Spinal cord (tissue), 10 donors: Measurements from ENCODE around the gene PCDHA6. TPM values are rescaled to one million over a fixed set of nuclear protein-coding genes. Genes with fewer than 3 reads are reported as not detected.
A peak's percentile ranks its signal among the peaks of the same experiment; 100 is the strongest.
"Not testable (repeated sequence)": the region's sequence is repeated elsewhere in the genome, so short reads cannot be mapped to it uniquely, and the experiment has no call there.

ENCODE experiments used
- DNase-seq, 6 donors: peaks; one replicate each; pipeline versions ENCODE4 v3.0.0 to v3.0.0-alpha.2; 2013 to 2015; ENCODE audit warnings: low spot score in 6 of 6, low read depth in 4 of 6
- H3K27ac ChIP-seq: one replicate; pipeline ENCODE4 v1.5.1; 2013; ENCODE audit warnings: low read depth, low read length, control low read depth
- H3K27me3 ChIP-seq: one replicate; pipeline ENCODE4 v1.6.1; 2013; ENCODE audit warnings: low read length; ENCODE audit not compliant: control insufficient read depth, insufficient read depth
- H3K36me3 ChIP-seq: one replicate; pipeline ENCODE4 v1.6.1; 2013; ENCODE audit warnings: low read length; ENCODE audit not compliant: control insufficient read depth, insufficient read depth
- H3K4me1 ChIP-seq: one replicate; pipeline ENCODE4 v1.6.1; 2013; ENCODE audit warnings: low read length; ENCODE audit not compliant: control insufficient read depth, insufficient read depth
- H3K4me3 ChIP-seq: one replicate; pipeline ENCODE4 v1.5.1; 2013; ENCODE audit warnings: low read depth, low read length, control low read depth
- H3K9me3 ChIP-seq: one replicate; pipeline ENCODE4 v1.6.1; 2013; ENCODE audit warnings: low read length; ENCODE audit not compliant: control insufficient read depth, insufficient read depth
- WGBS: methylation state at CpG from one replicate; pipeline ENCODE4 v1.1.5; 2013; ENCODE audit warnings: missing lambda C conversion rate; ENCODE audit not compliant: insufficient coverage; 5-methylcytosine and 5-hydroxymethylcytosine counted together
- long read RNA-seq, 4 donors: transcript quantifications; one replicate each; lab custom pipeline, GENCODE V29; 2026
- polyA plus RNA-seq, 2 donors: library from polyadenylated mRNA; unstranded; fragments of 120-200 nt; gene quantifications; one replicate each; pipeline ENCODE4 v1.2.1, GENCODE V29; 2013; ENCODE audit not compliant: insufficient read length in 2 of 2
- total RNA-seq, 2 donors: library from RNA; depleted of rRNA in 1 of 2; stranded (reverse); fragments of 120-200 nt in 1 of 2; fragments of >200 nt in 1 of 2; gene quantifications; one replicate each; pipeline versions ENCODE4 v1.2.3 to v1.2.4, GENCODE V29; 2013 to 2014
- donor health status: healthy.

PCDHA6 gene
- 1 to 10 TPM; 3.0 to 6.9 TPM for total RNA-seq
- polyA plus RNA-seq, result 10 to 100 TPM; 12.8 to 12.9 TPM
- long read RNA-seq, donor 1, full-length matches to known transcripts, result 5 of 5 reads
- long read RNA-seq, donor 1, partial matches to known transcripts, result 0 of 5 reads
- long read RNA-seq, donor 1, other reads (novel, unspliced or antisense), result 0 of 5 reads
- long read RNA-seq, donor 2, full-length matches to known transcripts, result 3 of 3 reads
- long read RNA-seq, donor 2, partial matches to known transcripts, result 0 of 3 reads
- long read RNA-seq, donor 2, other reads (novel, unspliced or antisense), result 0 of 3 reads
- long read RNA-seq, donor 3, full-length matches to known transcripts, result 4 of 4 reads
- long read RNA-seq, donor 3, partial matches to known transcripts, result 0 of 4 reads
- long read RNA-seq, donor 3, other reads (novel, unspliced or antisense), result 0 of 4 reads
- long read RNA-seq, donor 4, result 0 reads

- no peak within 1 kb of the TSS for H3K27ac ChIP-seq
- H3K36me3 ChIP-seq, result peaks cover 13% of the 10 kb centered on the region
- no peaks in the 10 kb centered on the region for H3K4me1 ChIP-seq
- peak in 2 of 6 donors; percentile 31 to 68 for DNase-seq
- 13% methylated on average over 16 of the region's 27 CpGs for WGBS
- peaks cover 12% of the 10 kb centered on the region for H3K9me3 ChIP-seq
- no peaks in the 10 kb centered on the region for H3K27me3 ChIP-seq
- H3K4me3 ChIP-seq, result peak within 1 kb of the TSS; percentile 9
Measured at GRCh38 chr5:140827704-140828361, at the start of gene PCDHA6. Gene PCDHA6 (plus strand): TSS chr5:140827960. CDS start chr5:140828092, 132 bp downstream.

DNA sequence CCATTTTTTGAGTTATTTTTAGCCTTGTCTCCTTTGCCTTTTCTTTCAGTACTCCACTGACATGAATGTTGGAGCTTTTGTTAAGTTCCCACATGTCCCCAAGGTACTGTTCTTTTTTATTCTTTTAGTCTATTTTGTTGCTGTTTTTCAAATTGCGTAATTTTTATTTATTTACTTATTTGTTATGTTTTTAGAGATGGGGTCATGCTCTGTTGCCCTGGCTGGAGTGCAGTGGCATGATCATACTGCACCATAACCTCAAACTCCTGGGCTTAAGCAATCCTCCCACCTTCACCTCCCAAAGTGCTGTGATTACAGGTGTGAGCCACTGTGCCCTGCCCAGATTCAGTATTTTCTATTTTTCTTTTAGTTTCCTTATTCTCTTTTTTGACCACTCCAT, 47.2 kb upstream of the PCDHA6 start:
- no CpG with 5 or more reads among the region's 1 CpG for WGBS
- no peak overlapping the region for H3K4me3 ChIP-seq
- H3K27ac ChIP-seq, result no peak overlapping the region
- no peak for DNase-seq
- no peaks in the 10 kb centered on the region for H3K4me1 ChIP-seq
- H3K27me3 ChIP-seq, result no peaks in the 10 kb centered on the region
- peaks cover 15% of the 10 kb centered on the region for H3K9me3 ChIP-seq
- no peaks in the 10 kb centered on the region for H3K36me3 ChIP-seq

GRCh38 chr5:140785905-140786686, 41.7 kb upstream of the PCDHA6 start, which contains the start of gene PCDHA1:
Gene PCDHA1 (plus strand): TSS chr5:140786140.
- no peak within 1 kb of the TSS for H3K27ac ChIP-seq
- peak in 2 of 6 donors; percentile 19 to 25 for DNase-seq
- no peak within 1 kb of the TSS for H3K4me3 ChIP-seq
- peaks cover 2% of the 10 kb centered on the region for H3K27me3 ChIP-seq
- no peaks in the 10 kb centered on the region for H3K4me1 ChIP-seq
- no peaks in the 10 kb centered on the region for H3K36me3 ChIP-seq
- H3K9me3 ChIP-seq, result peaks cover 18% of the 10 kb centered on the region
- 19% methylated on average over 24 of the region's 29 CpGs for WGBS

- H3K36me3 ChIP-seq, H3K4me3 ChIP-seq, H3K4me1 ChIP-seq, H3K27me3 ChIP-seq, DNase-seq, H3K27ac ChIP-seq: not testable (repeated sequence)
- WGBS, result 32% methylated on average over 44 of the region's 44 CpGs
- peaks cover 15% of the 10 kb centered on the region for H3K9me3 ChIP-seq
Measured at GRCh38 chr5:140787422-140787821, 40.3 kb upstream of the PCDHA6 start.

GRCh38 chr5:140787849-140788504, 39.8 kb upstream of the PCDHA6 start:
- not testable (repeated sequence) for H3K27me3 ChIP-seq, H3K36me3 ChIP-seq, H3K4me3 ChIP-seq, DNase-seq, H3K27ac ChIP-seq, H3K4me1 ChIP-seq
- 29% methylated on average over 70 of the region's 70 CpGs for WGBS
- H3K9me3 ChIP-seq, result peaks cover 15% of the 10 kb centered on the region

- no peak overlapping the region for H3K4me3 ChIP-seq
- no peaks in the 10 kb centered on the region for H3K4me1 ChIP-seq
- H3K9me3 ChIP-seq, result peaks cover 17% of the 10 kb centered on the region
- H3K27ac ChIP-seq, result no peak overlapping the region
- H3K27me3 ChIP-seq, result peaks cover 2% of the 10 kb centered on the region
- WGBS, result 75% methylated on average over 1 of the region's 2 CpGs
- no peak for DNase-seq
- H3K36me3 ChIP-seq, result no peaks in the 10 kb centered on the region
Measured at GRCh38 chr5:140791089-140791488, 36.7 kb upstream of the PCDHA6 start.

- no peak within 1 kb of the TSS for H3K27ac ChIP-seq
Measured at GRCh38 chr5:140794595-140795258, 33.0 kb upstream of the PCDHA6 start, which contains the start of gene PCDHA2. Gene PCDHA2 (plus strand): TSS chr5:140794852.

GRCh38 chr5:140795259-140795641, 32.5 kb upstream of the PCDHA6 start:
- peaks cover 8% of the 10 kb centered on the region for H3K36me3 ChIP-seq
- H3K27me3 ChIP-seq, result no peaks in the 10 kb centered on the region
- no peak overlapping the region for H3K4me3 ChIP-seq
- 0% methylated on average over 2 of the region's 15 CpGs for WGBS
- no peaks in the 10 kb centered on the region for H3K4me1 ChIP-seq
- DNase-seq, result peak in 2 of 6 donors; percentile 9 to 17
- no peak overlapping the region for H3K27ac ChIP-seq
- H3K9me3 ChIP-seq, result peaks cover 14% of the 10 kb centered on the region

More at GRCh38 chr5:140794595-140795258, 33.0 kb upstream of the PCDHA6 start, which contains the start of gene PCDHA2:
- peak in 2 of 6 donors; percentile 37 to 47 for DNase-seq
- H3K4me3 ChIP-seq, result no peak within 1 kb of the TSS
- peaks cover 14% of the 10 kb centered on the region for H3K9me3 ChIP-seq
- H3K27me3 ChIP-seq, result no peaks in the 10 kb centered on the region
- H3K36me3 ChIP-seq, result peaks cover 8% of the 10 kb centered on the region
- H3K4me1 ChIP-seq, result no peaks in the 10 kb centered on the region
- 18% methylated on average over 24 of the region's 27 CpGs for WGBS
